Liver (tissue), 9 donors: ENCODE results near the gene EXOC2. TPM values are rescaled to one million over a fixed set of nuclear protein-coding genes. Genes with fewer than 3 reads are reported as not detected.

Experiments
- DNase-seq: peaks from one replicate; pipeline ENCODE4 v3.0.0-alpha.2; 2017; ENCODE audit warnings: low spot score
- H3K27ac ChIP-seq, 2 donors: one replicate each; pipeline ENCODE4 v1.7.0; 2013; ENCODE audit warnings: inconsistent platforms in 2 of 2, low read length in 2 of 2, control low read depth in 1 of 2, low read depth in 1 of 2, mild to moderate bottlenecking in 1 of 2
- H3K27me3 ChIP-seq, 4 donors: one replicate each; pipeline versions ENCODE4 v1.6.1 to v1.7.0; 2013; ENCODE audit warnings: low read length in 3 of 4, inconsistent platforms in 1 of 4, mild to moderate bottlenecking in 1 of 4, moderate library complexity in 1 of 4; ENCODE audit not compliant: control insufficient read depth in 4 of 4, insufficient read depth in 4 of 4
- H3K36me3 ChIP-seq, 4 donors: one replicate each; pipeline versions ENCODE4 v1.6.1 to v1.7.0; 2013; ENCODE audit warnings: low read length in 3 of 4, mild to moderate bottlenecking in 3 of 4, low read depth in 1 of 4, moderate library complexity in 1 of 4; ENCODE audit not compliant: control insufficient read depth in 4 of 4, insufficient read depth in 3 of 4
- H3K4me1 ChIP-seq, 4 donors: one replicate each; pipeline versions ENCODE4 v1.6.1 to v1.7.0; 2013; ENCODE audit warnings: low read length in 3 of 4, mild to moderate bottlenecking in 3 of 4, moderate library complexity in 1 of 4; ENCODE audit not compliant: control insufficient read depth in 4 of 4, insufficient read depth in 4 of 4
- H3K4me3 ChIP-seq, 3 donors: one replicate each; pipeline versions ENCODE4 v1.6.1 to v1.7.0; 2013; ENCODE audit warnings: low read length in 3 of 3, control low read depth in 1 of 3, low read depth in 1 of 3, mild to moderate bottlenecking in 1 of 3
- H3K9ac ChIP-seq, 2 donors: one replicate each; pipeline ENCODE4 v1.7.0; 2013; ENCODE audit warnings: low read length in 2 of 2, mild to moderate bottlenecking in 2 of 2, moderate library complexity in 2 of 2, control low read depth in 1 of 2, low read depth in 1 of 2
- H3K9me3 ChIP-seq, 4 donors: one replicate each; pipeline versions ENCODE4 v1.6.1 to v1.7.0; 2013; ENCODE audit warnings: low read length in 3 of 4; ENCODE audit not compliant: control insufficient read depth in 4 of 4
- ATF3 ChIP-seq: IDR thresholded peaks from 2 replicates; pipeline ENCODE4 v1.6.1; 2016; ENCODE audit warnings: antibody characterized with exemption
- EGR1 ChIP-seq, 2 donors: IDR thresholded peaks; 2 replicates each; pipeline ENCODE4 v1.6.1; 2016 to 2018; ENCODE audit warnings: antibody characterized with exemption in 2 of 2, low read depth in 2 of 2
- FOXA1 ChIP-seq: IDR thresholded peaks from 2 replicates; pipeline ENCODE4 v1.6.1; 2016; ENCODE audit warnings: antibody characterized with exemption
- FOXA2 ChIP-seq: IDR thresholded peaks from 2 replicates; pipeline ENCODE4 v1.6.1; 2016; ENCODE audit warnings: antibody characterized with exemption
- HNF4A ChIP-seq, 2 donors: conservative IDR thresholded peaks; 2 replicates each; pipeline ENCODE4 v1.6.1; 2016; ENCODE audit warnings: antibody characterized with exemption in 2 of 2, mild to moderate bottlenecking in 2 of 2
- HNF4G ChIP-seq: IDR thresholded peaks from 2 replicates; pipeline ENCODE4 v1.6.1; 2016; ENCODE audit warnings: antibody characterized with exemption
- JUND ChIP-seq, 2 donors: IDR thresholded peaks; 2 replicates each; pipeline ENCODE4 v1.6.1; 2016; ENCODE audit warnings: antibody characterized with exemption in 2 of 2
- NR2F2 ChIP-seq: IDR thresholded peaks from 2 replicates; pipeline ENCODE4 v1.6.1; 2016; ENCODE audit warnings: antibody characterized with exemption
- RAD21 ChIP-seq, 2 donors: IDR thresholded peaks; 2 replicates each; pipeline ENCODE4 v1.6.1; 2016; ENCODE audit warnings: antibody characterized with exemption in 2 of 2, mild to moderate bottlenecking in 2 of 2
- REST ChIP-seq: IDR thresholded peaks from 2 replicates; pipeline ENCODE4 v1.6.1; 2016; ENCODE audit warnings: antibody characterized with exemption, mild to moderate bottlenecking
- RXRA ChIP-seq, 2 donors: IDR thresholded peaks; 2 replicates each; pipeline ENCODE4 v1.6.1; 2017 to 2018; ENCODE audit warnings: antibody characterized with exemption in 2 of 2, mild to moderate bottlenecking in 1 of 2
- SP1 ChIP-seq: IDR thresholded peaks from 2 replicates; pipeline ENCODE4 v1.6.1; 2018; ENCODE audit warnings: antibody characterized with exemption, mild to moderate bottlenecking
- TAF1 ChIP-seq: conservative IDR thresholded peaks from 2 replicates; pipeline ENCODE4 v1.6.1; 2016; ENCODE audit warnings: antibody characterized with exemption, mild to moderate bottlenecking
- YY1 ChIP-seq: IDR thresholded peaks from 2 replicates; pipeline ENCODE4 v1.6.1; 2016; ENCODE audit warnings: antibody characterized with exemption, mild to moderate bottlenecking
- WGBS: extraction: QIAGEN DNeasy Blood & Tissue Kit; methylation state at CpG from one replicate; pipeline ENCODE4 v1.1.7; 2013; 5-methylcytosine and 5-hydroxymethylcytosine counted together
- polyA plus RNA-seq, 2 donors: library from polyadenylated mRNA; stranded (reverse) in 1 of 2; unstranded in 1 of 2; fragments of 200-250 nt in 1 of 2; fragments of >200 nt in 1 of 2; fragmentation: Nextera tagmentation in 1 of 2; extraction: Ambion mirVana in 1 of 2; gene quantifications; one replicate each; pipeline versions ENCODE4 v1.2.1 to v1.2.3, GENCODE V29; 2013 to 2015
- total RNA-seq, 2 donors: library from RNA; depleted of rRNA; stranded (reverse); fragments of >200 nt; gene quantifications; one replicate each; pipeline ENCODE4 v1.2.3, GENCODE V29; 2014
- TF ChIP-seq, protein P1 (sequence below): IDR thresholded peaks from 2 replicates; pipeline ENCODE4 v1.6.1; 2016; ENCODE audit warnings: antibody characterized with exemption
- TF ChIP-seq, protein P2 (sequence below): IDR thresholded peaks from 2 replicates; pipeline ENCODE4 v1.6.1; 2016; ENCODE audit warnings: antibody characterized with exemption
- TF ChIP-seq, protein P3 (sequence below): fragments of 150-350 bp; IDR thresholded peaks from 2 replicates; pipeline ENCODE4 v1.5.1; 2017; ENCODE audit warnings: improper control_type of control experiment, low read depth, low read length; ENCODE audit not compliant: missing input control
- donor health status: healthy.
- donor health status: healthy.
- donor health status: healthy.
- donor health status: healthy.
- donor health status: healthy.

Gene EXOC2
- total and polyA plus RNA-seq, 4 donors = 6.7 to 15.3 (median 9.2) TPM

DNA sequence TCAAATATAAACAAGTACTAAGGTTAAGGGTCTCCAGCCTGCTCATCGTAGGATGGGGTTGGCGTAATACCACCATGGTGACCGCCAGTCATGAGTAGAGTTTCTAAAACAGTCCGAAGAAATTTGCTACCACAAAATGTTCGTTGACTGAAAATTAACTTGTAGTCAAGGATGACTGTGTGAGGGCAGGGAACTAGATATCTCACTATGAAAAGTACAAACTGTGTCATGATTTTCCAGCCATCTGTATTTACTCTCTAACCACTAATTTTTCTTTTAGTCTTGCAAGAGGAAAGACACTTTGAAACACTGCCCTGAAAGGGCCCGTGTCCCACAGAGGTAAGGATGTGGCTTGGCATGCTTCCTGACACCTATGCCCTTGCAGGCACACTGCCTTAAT, 201.7 kb downstream of the EXOC2 start:
- Histone ChIP-seq H3K4me3 (no peak overlapping the region), H3K36me3 (peaks cover 5 to 11% (median 6%) of the 10 kb centered on the region in 4 donors), H3K9ac (no peak overlapping the region), H3K27ac (no peak overlapping the region), H3K9me3 (peaks cover 0 to 2% (median 0%) of the 10 kb centered on the region in 4 donors), H3K4me1 (no peaks in the 10 kb centered on the region), H3K27me3 (no peaks in the 10 kb centered on the region)
- TF ChIP-seq RAD21 (IDR thresholded peaks at IDR 0.05) (no peak), REST (no peak), RXRA (IDR thresholded peaks at IDR 0.05) (no peak), JUND (IDR thresholded peaks at IDR 0.05) (no peak), HNF4A (conservative IDR thresholded peaks at IDR 0.05) (no peak), SP1 (no peak), TAF1 (no peak), ATF3 (no peak), NR2F2 (no peak), FOXA1 (no peak), FOXA2 (no peak), YY1 (no peak)
- TF ChIP-seq, protein P1, sequence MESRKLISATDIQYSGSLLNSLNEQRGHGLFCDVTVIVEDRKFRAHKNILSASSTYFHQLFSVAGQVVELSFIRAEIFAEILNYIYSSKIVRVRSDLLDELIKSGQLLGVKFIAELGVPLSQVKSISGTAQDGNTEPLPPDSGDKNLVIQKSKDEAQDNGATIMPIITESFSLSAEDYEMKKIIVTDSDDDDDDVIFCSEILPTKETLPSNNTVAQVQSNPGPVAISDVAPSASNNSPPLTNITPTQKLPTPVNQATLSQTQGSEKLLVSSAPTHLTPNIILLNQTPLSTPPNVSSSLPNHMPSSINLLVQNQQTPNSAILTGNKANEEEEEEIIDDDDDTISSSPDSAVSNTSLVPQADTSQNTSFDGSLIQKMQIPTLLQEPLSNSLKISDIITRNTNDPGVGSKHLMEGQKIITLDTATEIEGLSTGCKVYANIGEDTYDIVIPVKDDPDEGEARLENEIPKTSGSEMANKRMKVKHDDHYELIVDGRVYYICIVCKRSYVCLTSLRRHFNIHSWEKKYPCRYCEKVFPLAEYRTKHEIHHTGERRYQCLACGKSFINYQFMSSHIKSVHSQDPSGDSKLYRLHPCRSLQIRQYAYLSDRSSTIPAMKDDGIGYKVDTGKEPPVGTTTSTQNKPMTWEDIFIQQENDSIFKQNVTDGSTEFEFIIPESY = no peak
- TF ChIP-seq, protein P2, sequence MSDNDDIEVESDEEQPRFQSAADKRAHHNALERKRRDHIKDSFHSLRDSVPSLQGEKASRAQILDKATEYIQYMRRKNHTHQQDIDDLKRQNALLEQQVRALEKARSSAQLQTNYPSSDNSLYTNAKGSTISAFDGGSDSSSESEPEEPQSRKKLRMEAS = no peak
- TF ChIP-seq, protein P3, sequence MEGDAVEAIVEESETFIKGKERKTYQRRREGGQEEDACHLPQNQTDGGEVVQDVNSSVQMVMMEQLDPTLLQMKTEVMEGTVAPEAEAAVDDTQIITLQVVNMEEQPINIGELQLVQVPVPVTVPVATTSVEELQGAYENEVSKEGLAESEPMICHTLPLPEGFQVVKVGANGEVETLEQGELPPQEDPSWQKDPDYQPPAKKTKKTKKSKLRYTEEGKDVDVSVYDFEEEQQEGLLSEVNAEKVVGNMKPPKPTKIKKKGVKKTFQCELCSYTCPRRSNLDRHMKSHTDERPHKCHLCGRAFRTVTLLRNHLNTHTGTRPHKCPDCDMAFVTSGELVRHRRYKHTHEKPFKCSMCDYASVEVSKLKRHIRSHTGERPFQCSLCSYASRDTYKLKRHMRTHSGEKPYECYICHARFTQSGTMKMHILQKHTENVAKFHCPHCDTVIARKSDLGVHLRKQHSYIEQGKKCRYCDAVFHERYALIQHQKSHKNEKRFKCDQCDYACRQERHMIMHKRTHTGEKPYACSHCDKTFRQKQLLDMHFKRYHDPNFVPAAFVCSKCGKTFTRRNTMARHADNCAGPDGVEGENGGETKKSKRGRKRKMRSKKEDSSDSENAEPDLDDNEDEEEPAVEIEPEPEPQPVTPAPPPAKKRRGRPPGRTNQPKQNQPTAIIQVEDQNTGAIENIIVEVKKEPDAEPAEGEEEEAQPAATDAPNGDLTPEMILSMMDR = no peak
- DNase-seq = no peak
- 89% methylated on average over 6 of the region's 6 CpGs for WGBS

DNA sequence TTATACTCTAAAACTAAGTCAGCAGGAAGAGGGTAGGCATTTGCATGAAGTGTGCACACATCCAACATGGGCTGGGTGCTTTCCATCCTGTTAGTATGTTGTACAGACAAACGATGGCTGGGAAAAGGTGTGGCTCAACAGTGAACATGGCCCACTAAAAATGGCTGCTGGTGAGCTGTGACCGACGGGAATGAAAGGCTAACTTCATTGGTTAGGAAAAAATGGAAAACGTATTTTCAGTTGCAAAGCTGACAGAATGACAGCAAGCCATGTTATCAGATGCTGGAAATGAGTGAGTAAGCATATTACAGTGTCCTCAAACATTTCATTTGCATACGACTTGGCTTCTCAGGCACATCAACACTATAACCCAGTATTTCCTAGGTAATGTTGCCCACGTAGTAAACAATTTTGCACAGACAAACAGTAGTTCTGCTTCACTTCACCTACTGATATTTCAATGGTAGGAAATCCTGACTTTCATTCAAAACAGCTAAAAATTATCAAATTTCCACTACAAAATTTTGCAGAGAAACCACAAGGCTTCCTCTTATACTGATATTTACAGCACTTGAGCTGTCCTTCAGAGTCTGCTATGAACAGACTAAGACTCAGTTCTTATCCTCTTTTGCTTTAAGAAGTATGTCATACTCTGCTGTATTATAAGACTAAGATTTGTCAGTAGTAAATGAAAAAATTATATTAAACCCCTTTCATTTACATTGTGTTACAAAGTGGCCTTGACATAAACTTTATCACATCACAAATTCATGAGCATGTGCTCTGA, 202.5 kb downstream of the EXOC2 start:
- 78% methylated on average over 6 of the region's 6 CpGs for WGBS
- Histone ChIP-seq H3K4me1 (no peaks in the 10 kb centered on the region), H3K36me3 (peaks cover 5 to 17% (median 13%) of the 10 kb centered on the region in 4 donors), H3K27ac (no peak overlapping the region), H3K27me3 (no peaks in the 10 kb centered on the region), H3K9ac (no peak overlapping the region), H3K9me3 (peaks cover 0 to 2% (median 0%) of the 10 kb centered on the region in 4 donors), H3K4me3 (no peak overlapping the region)
- no peak for DNase-seq
- TF ChIP-seq HNF4G (no peak), EGR1 (IDR thresholded peaks at IDR 0.05; ENCODE audit: low read depth in 2 of 2) (no peak), RXRA (IDR thresholded peaks at IDR 0.05) (no peak)
- TF ChIP-seq, protein P1 = no peak
